GM23338 (cell line): ENCODE data around the gene PGBD5. TPM values are rescaled to one million over a fixed set of nuclear protein-coding genes. Genes with fewer than 3 reads are reported as not detected.

Source experiments
- ATAC-seq: fragments of 200-7000 bp; cut with Tn5 transposase; 3 replicates; pipeline ENCODE4 v1.9.1; 2020
- DNase-seq: peaks from one replicate; pipeline ENCODE4 v3.0.0-alpha.2; 2015; ENCODE audit warnings: low spot score
- H2AFZ ChIP-seq: fragments of 200-600 bp; sonication (generic); 2 replicates; pipeline ENCODE4 v1.8.0; 2016; ENCODE audit warnings: antibody characterized with exemption, mild to moderate bottlenecking, moderate library complexity
- H3F3A ChIP-seq: fragments of 200-600 bp; sonication (generic); replicated peaks from 2 replicates; pipeline ENCODE4 v1.8.0; 2017; ENCODE audit warnings: antibody characterized with exemption, mixed run types, low read depth
- H3K27ac ChIP-seq: fragments of 200-600 bp; sonication (generic); 2 replicates; pipeline ENCODE4 v1.6.1; 2016; ENCODE audit warnings: low read depth
- H3K27me3 ChIP-seq: fragments of 200-600 bp; sonication (generic); 2 replicates; pipeline ENCODE4 v1.8.0; 2016; ENCODE audit warnings: mild to moderate bottlenecking, mixed run types, moderate library complexity; ENCODE audit not compliant: insufficient read depth
- H3K36me3 ChIP-seq: fragments of 200-600 bp; sonication (generic); 2 replicates; pipeline ENCODE4 v1.8.0; 2016; ENCODE audit warnings: mild to moderate bottlenecking; ENCODE audit not compliant: insufficient read depth
- H3K4me1 ChIP-seq: fragments of 200-600 bp; sonication (generic); 2 replicates; pipeline ENCODE4 v1.8.0; 2016; ENCODE audit warnings: mild to moderate bottlenecking, moderate library complexity; ENCODE audit not compliant: insufficient read depth
- H3K4me2 ChIP-seq: fragments of 200-600 bp; sonication (generic); 2 replicates; pipeline ENCODE4 v1.7.1; 2017; ENCODE audit warnings: mixed run types
- H3K4me3 ChIP-seq: fragments of 200-600 bp; sonication (generic); 2 replicates; pipeline ENCODE4 v1.6.1; 2016; ENCODE audit warnings: mixed run types
- H3K79me2 ChIP-seq: fragments of 200-600 bp; sonication (generic); replicated peaks from 2 replicates; pipeline ENCODE4 v1.8.0; 2017; ENCODE audit warnings: mild to moderate bottlenecking; ENCODE audit not compliant: insufficient read depth
- H3K9me2 ChIP-seq: fragments of 200-600 bp; sonication (generic); 2 replicates; pipeline ENCODE4 v1.8.0; 2017; ENCODE audit not compliant: insufficient read depth
- H4K20me1 ChIP-seq: fragments of 200-600 bp; sonication (generic); replicated peaks from 2 replicates; pipeline ENCODE4 v1.8.0; 2017; ENCODE audit warnings: mild to moderate bottlenecking; ENCODE audit not compliant: insufficient read depth
- H3K27ac Mint-ChIP-seq: 2 replicates; pipeline ENCODE4 v1.8.0; 2020; ENCODE audit warnings: inconsistent platforms, mild to moderate bottlenecking, moderate library complexity, mixed read lengths
- H3K27me3 Mint-ChIP-seq: 3 replicates; pipeline ENCODE4 v1.8.0; 2022; ENCODE audit warnings: low read depth, mild to moderate bottlenecking, moderate library complexity, mixed read lengths, inconsistent platforms; ENCODE audit not compliant: insufficient read depth, poor library complexity
- H3K36me3 Mint-ChIP-seq: 3 replicates; pipeline ENCODE4 v1.8.0; 2021; ENCODE audit warnings: low read depth, mild to moderate bottlenecking, inconsistent platforms, moderate library complexity, mixed read lengths
- H3K4me1 Mint-ChIP-seq: 3 replicates; pipeline ENCODE4 v1.8.0; 2020; ENCODE audit warnings: mild to moderate bottlenecking, inconsistent platforms, mixed read lengths
- H3K4me3 Mint-ChIP-seq: 3 replicates; pipeline ENCODE4 v1.8.0; 2021; ENCODE audit warnings: moderate library complexity, mild to moderate bottlenecking, inconsistent platforms, mixed read lengths
- H3K9me3 Mint-ChIP-seq: 3 replicates; pipeline ENCODE4 v1.8.0; 2020; ENCODE audit warnings: moderate library complexity, mild to moderate bottlenecking, inconsistent platforms, mixed read lengths
- CREB1 ChIP-seq: fragments of 250-450 bp; sonication (Bioruptor Pico); IDR thresholded peaks from 2 replicates; pipeline ENCODE4 v1.5.0; 2020; ENCODE audit warnings: low read depth, mild to moderate bottlenecking, moderate library complexity
- CTCF ChIP-seq, 2 experiments: fragments of 200-600 bp in 1 of 2; sonication (generic) in 1 of 2; conservative IDR thresholded peaks; 2 replicates each; pipeline versions ENCODE4 v1.5.1 to v1.6.1; 2016 to 2017; ENCODE audit warnings: antibody characterized with exemption in 2 of 2, low read depth in 2 of 2, mild to moderate bottlenecking in 2 of 2, moderate library complexity in 1 of 2
- ETS1 ChIP-seq: IDR thresholded peaks from 2 replicates; pipeline ENCODE4 v1.6.1; 2016; ENCODE audit warnings: antibody characterized with exemption
- EZH2 ChIP-seq: fragments of 200-600 bp; sonication (generic); IDR thresholded peaks from one replicate; pipeline ENCODE4 v1.8.0; 2017; ENCODE audit warnings: antibody characterized with exemption, mild to moderate bottlenecking, low read depth; ENCODE audit not compliant: unreplicated experiment
- EZH2phosphoT487 ChIP-seq: fragments of 200-600 bp; sonication (generic); IDR thresholded peaks from one replicate; pipeline ENCODE4 v1.8.1; 2018; ENCODE audit warnings: antibody characterized with exemption; ENCODE audit not compliant: unreplicated experiment
- JUNB ChIP-seq: IDR thresholded peaks from one replicate; pipeline ENCODE4 v1.6.1; 2016; ENCODE audit warnings: antibody characterized with exemption; ENCODE audit not compliant: unreplicated experiment
- NANOG ChIP-seq: IDR thresholded peaks from 2 replicates; pipeline ENCODE4 v1.6.1; 2016; ENCODE audit warnings: antibody characterized with exemption, borderline replicate concordance
- POLR2AphosphoS5 ChIP-seq: IDR thresholded peaks from 2 replicates; pipeline ENCODE4 v1.6.1; 2016; ENCODE audit warnings: antibody characterized with exemption, low read depth
- REST ChIP-seq: IDR thresholded peaks from one replicate; pipeline ENCODE4 v1.6.1; 2018; ENCODE audit warnings: antibody characterized with exemption; ENCODE audit not compliant: unreplicated experiment
- STAT1 ChIP-seq: IDR thresholded peaks from one replicate; pipeline ENCODE4 v1.6.1; 2016; ENCODE audit warnings: antibody characterized with exemption; ENCODE audit not compliant: unreplicated experiment
- ZNF114 ChIP-seq: fragments of 250-450 bp; sonication (Bioruptor Pico); IDR thresholded peaks from 2 replicates; pipeline ENCODE4 v1.5.0; 2020; ENCODE audit warnings: mild to moderate bottlenecking, moderate library complexity
- ZNF331 ChIP-seq: fragments of 250-450 bp; sonication (Bioruptor Pico); IDR thresholded peaks from 2 replicates; pipeline ENCODE4 v1.5.0; 2020; ENCODE audit warnings: low read depth, mild to moderate bottlenecking, moderate library complexity
- ZNF462 ChIP-seq: fragments of 250-450 bp; sonication (Bioruptor Pico); IDR thresholded peaks from 2 replicates; pipeline ENCODE4 v1.5.0; 2020; ENCODE audit warnings: mild to moderate bottlenecking, moderate library complexity
- polyA plus RNA-seq: library from polyadenylated mRNA; unstranded; fragments of >200 nt; fragmentation: Nextera tagmentation; extraction: Ambion mirVana; gene quantifications from 2 replicates; pipeline ENCODE4 v1.2.1, GENCODE V29; 2016
- total RNA-seq: library from RNA; depleted of rRNA; stranded (reverse); fragments of >200 nt; shearing (Covaris generic); gene quantifications from 2 replicates; pipeline ENCODE4 v1.2.3, GENCODE V29; 2014

The PGBD5 gene
- total and polyA plus RNA-seq, 2 experiments from 2014 or later = 3.4 to 16.6 TPM

- Histone ChIP-seq H3K9me2 (peaks cover 4% of the 10 kb centered on the region; the same call in 1 of the 2 replicates), H3K4me3 (peak overlapping the region; percentile 80), H2AFZ (peak overlapping the region; percentile 95), H3K79me2 (no peaks in the 10 kb centered on the region), H3F3A (0 out of 2 replicates have a peak, but pooled peaks cover 2% of the 10 kb centered on the region), H3K27me3 (peaks cover 7% of the 10 kb centered on the region), H3K27ac (no peak overlapping the region), H3K36me3 (no peaks in the 10 kb centered on the region), H3K4me2 (peak overlapping the region; percentile 91), H3K4me1 (peaks cover 24% of the 10 kb centered on the region), H4K20me1 (no peaks in the 10 kb centered on the region)
- Mint-ChIP-seq H3K4me3 (peak overlapping the region; percentile 75), H3K9me3 (no peaks in the 10 kb centered on the region), H3K27me3 (peaks cover 10% of the 10 kb centered on the region), H3K36me3 (no peaks in the 10 kb centered on the region), H3K4me1 (peaks cover 29% of the 10 kb centered on the region), H3K27ac (no peak overlapping the region)
- peak; percentile 48 for DNase-seq
- TF ChIP-seq CREB1 (CRISPR knock-in tag) = no peak
- TF ChIP-seq ZNF114 (CRISPR knock-in tag) = no peak
- TF ChIP-seq STAT1 = no peak
- TF ChIP-seq ETS1 = no peak
- TF ChIP-seq JUNB = no peak
- TF ChIP-seq REST = no peak
- TF ChIP-seq EZH2phosphoT487 = no peak
- TF ChIP-seq ZNF331 (CRISPR knock-in tag) = no peak
- no peak for TF ChIP-seq NANOG
- TF ChIP-seq ZNF462 (CRISPR knock-in tag) = no peak
- no peak for TF ChIP-seq EZH2
- TF ChIP-seq POLR2AphosphoS5 = no peak
- no peak for TF ChIP-seq CTCF (conservative IDR thresholded peaks at IDR 0.05; ENCODE audit: low read depth in 2 of 2)
- peak; percentile 45 for ATAC-seq
Measured at GRCh38 chr1:230291731-230292620, 134.2 kb downstream of the PGBD5 start.
